CD4-positive, alpha-beta T cell treated with Interleukin-17A for 1 hour (primary cell): Measurements from ENCODE around the gene LAMA1.

Experiments used
- DNase-seq: peaks from one replicate; pipeline ENCODE4 v3.0.0-alpha.2; 2020

LAMA1 gene

GRCh38 chr18:7037470-7037869 lies 80.1 kb downstream of the LAMA1 start:
- DNase-seq, result no peak

- DNase-seq, result no peak
Observed at GRCh38 chr18:7035807-7036206, 81.8 kb downstream of the LAMA1 start.

- DNase-seq, result no peak
Observed at GRCh38 chr18:7034924-7035323, 82.7 kb downstream of the LAMA1 start.

DNA sequence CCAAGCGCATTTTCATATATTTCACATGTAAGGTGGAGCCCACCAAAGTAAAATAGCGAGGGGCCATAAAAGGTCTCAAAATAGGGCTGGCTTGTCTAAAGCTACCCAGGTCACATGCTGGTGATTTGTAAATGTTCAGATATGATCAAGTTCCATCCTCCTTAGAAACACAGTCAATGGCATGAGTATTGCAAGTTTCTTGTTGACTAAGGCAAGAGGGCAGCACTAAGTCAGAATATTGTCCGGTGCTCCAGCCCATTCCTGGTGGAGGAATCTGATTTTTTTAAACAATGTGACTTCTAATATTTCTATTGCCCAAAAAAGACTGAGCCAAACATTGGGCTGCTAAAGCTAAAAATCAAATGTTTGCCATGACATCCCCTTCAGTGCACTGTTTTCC lies 85.1 kb downstream of the LAMA1 start:
- DNase-seq, result no peak

- DNase-seq, result no peak
Observed at GRCh38 chr18:7028625-7029024, 89.0 kb downstream of the LAMA1 start.

DNA sequence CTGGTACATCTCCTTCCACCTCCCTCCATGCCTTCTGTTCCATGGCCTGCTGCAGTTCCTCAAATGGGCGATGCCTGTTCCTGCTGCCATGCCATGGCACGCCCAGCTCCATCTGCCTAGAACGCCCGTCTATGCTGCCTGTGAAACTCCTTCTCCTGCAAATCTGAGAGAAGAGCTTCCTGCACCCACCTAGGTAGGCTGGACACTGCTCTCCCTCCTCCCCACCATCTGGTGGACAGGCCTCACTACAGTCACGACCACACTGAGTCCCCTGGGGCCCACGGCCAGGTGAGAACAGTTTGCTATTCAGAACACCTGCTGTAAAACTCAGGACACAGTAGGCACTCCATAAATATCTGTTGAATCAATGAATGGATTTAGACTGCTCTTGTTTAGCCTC lies 92.4 kb downstream of the LAMA1 start:
- DNase-seq, result no peak

DNA sequence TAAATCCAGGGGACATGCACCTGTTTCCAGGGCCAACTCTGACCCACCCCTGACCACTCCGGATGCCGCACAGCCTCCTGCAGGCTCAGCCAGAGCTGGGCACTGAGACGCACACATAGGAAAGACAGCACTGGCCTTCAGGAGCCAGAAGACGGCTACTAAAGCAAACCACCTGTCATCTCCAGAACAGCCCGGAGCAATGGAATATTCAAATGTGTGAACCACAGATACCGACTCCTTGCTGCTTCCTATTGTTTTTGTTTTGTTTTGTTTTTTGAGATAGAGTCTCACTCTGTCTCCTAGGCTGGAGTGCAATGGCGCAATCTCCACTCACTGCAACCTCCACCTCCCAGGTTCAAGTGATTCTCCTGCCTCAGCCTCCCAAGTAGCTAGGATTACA lies 94.0 kb downstream of the LAMA1 start:
- DNase-seq, result no peak

GRCh38 chr18:7023063-7023580 lies 94.5 kb downstream of the LAMA1 start:
- no peak for DNase-seq

DNA sequence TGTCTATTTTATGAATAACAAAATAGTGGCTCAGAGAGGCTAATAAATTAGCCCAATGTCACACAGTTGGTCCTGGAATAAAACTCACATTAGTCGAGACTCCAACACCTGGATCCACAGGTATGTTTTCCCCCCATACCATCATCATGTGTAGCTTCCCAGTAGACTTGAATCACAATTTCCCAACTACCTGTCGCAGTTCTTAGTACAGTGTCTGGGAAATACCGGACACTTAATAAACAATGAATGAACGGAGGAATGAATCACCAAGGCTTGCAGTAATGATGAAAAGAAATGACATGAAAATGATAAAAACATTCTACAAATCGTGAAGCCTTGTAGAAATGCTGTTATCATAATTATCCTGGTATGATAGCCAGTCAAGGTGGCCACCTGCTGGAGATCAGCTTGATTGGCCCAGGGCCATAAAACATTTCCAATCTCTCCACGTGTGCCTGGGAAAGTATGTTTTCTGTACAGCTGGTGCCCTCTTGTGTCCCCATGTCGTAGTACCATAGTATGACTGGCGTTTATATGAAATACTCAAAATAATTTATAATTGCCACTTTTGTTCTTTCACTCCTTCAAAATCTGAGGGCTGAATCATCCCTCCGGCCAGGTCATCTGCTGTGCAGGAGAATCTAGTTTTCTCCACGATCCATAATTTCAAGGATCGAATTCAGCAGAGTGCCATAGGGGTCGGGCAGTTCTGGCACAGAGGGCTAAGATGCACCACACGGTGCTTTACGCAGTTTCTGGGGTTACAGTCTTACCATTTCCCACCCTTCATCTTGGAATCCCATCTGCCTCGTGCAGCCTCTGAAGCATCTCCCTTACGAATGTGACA lies 95.4 kb downstream of the LAMA1 start:
- DNase-seq, result no peak

DNA sequence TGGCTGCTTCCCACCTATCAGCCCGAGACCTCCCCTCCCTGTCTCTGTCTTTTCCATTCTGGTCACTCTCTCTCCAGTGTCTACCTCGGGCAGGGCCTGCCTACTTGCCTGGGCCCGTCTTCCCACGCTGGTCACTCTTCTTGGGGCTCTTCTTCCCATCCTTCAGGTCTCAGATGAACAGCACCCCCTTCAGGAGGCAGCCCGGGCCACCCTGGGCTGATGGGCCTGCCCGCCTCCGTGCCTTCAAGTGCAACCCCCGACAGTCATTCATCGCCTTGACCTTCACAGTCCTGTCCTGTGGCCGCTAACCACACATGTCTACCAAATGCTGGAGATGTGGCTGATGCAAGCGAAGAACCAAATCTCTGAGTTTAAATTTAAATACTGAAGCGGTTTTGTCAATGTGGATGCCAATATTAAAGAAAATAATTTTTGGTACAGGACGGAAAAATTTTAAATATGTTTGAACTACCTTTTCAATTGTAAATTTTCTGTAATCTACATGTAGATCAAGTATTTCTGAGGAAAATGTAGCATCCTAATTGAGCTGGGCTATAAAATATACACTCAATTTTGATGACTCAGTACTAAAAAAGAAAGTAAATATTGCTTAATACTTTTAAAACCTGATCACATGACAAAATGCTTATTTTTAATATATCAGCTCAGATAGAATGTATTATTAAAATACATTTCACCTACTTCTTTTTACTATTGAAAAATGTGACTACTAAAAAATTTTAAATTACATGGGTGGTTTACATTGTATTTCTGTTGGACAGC lies 96.4 kb downstream of the LAMA1 start:
- DNase-seq, result no peak

DNA sequence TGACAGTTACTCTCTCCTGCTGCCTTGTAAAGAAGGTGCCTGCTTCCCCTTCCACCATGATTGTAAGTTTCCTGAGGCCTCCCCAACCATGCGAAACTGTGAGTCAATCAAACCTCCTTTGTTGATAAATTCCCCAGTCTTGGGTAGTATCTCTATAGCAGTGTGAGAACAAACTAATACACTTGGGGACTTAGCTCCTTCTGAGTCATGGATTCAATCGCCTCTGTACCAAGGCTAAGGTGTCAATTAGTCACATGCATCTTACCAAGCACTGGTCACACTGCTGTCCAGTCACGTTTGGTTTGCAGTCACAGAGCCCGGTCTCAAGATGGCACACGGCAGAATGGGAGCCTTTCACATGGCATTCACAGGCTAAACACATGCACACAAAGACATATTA lies 100.6 kb downstream of the LAMA1 start:
- DNase-seq, result no peak

DNA sequence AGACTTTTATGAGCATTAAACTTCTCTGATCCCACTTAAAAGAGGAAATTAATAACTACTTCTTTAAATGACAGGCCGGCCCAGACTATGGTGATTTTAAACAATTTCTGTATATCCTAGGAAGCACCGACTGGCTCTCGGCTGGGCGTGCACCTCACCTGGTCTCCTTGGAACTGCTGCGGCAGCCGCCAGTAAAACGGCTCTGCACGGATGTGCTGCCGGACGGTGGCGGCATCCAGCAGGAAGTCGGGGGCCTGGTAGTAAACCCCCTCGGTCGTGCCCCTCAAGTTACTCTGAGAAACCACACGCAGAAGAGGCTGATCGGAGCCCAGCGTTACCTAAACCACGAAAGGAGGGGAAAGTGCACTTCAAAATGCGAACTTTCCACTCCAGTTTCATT lies 106.5 kb downstream of the LAMA1 start:
- no peak for DNase-seq

DNA sequence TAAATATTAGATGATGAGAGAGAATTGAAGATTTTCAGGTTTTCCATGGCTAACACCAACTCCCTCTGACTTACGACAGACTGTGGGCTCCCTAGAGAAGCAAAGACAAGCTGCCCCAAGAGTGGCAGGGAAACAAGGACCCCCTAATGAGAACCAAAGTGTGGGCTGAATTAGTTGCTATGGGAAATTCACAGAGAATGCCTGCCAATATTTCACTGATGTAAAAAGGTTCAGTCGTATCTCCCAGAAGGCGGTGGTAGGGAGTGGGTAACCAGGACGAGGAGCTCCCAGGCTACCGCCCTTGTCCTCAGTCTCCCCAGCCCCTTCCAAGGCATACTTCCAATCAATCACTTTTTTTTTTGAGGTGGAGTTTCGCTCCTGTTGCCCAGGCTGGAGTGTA lies 113.6 kb downstream of the LAMA1 start:
- DNase-seq, result no peak

DNA sequence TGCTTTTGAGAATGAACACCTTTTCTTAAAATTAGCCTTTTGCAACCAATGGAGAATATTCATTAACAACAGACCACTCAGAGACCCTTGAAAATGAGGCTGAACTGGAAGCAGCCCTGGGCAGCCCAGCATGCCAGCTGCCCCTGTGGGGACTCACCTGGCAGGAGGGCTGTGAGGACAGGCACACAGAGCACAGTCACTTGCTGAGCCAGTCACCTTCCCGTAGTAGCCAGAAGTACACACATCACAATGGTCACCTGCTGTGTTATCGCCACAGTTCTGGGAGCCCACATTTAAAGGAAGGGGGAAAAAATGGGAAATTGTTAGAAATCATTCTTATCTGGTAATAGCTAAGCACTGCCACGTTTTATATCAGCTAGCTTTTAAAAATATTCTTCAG lies 115.5 kb downstream of the LAMA1 start:
- DNase-seq, result no peak

GRCh38 chr18:7000484-7001096 lies 117.0 kb downstream of the LAMA1 start:
- DNase-seq, result no peak

GRCh38 chr18:6997808-6998207 lies 119.8 kb downstream of the LAMA1 start:
- no peak for DNase-seq

DNA sequence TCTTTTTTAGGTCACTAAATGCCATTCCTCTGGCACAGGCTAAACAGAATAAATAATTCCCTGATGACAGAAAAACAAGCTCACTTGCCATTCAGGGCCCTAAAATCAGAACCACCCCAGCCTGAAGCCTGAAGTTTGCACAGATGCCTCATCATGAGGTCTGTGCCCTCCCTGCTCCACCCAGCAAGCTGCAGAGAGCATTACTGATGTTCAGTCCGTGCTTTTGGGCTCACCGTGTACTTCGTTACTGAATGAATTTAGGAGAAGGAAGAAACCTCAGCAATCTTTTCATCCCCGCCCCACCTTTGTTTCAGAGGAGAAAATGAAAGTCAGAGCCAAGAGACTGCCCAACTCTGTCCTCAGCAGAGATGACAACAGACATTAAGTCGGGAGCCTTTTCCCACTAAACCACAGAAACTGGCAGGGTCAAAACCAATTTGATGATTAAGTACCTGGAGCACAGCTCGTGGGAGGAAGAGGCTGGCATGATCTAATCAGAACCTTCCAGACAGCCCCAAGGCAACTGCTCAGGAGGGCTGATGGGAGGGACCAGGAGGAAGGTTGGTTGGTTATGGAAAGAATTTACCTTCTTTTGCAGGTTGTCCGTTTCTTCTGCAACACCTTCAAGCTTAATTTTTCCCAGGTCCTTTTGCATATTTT lies 122.7 kb downstream of the LAMA1 start:
- DNase-seq, result no peak

DNA sequence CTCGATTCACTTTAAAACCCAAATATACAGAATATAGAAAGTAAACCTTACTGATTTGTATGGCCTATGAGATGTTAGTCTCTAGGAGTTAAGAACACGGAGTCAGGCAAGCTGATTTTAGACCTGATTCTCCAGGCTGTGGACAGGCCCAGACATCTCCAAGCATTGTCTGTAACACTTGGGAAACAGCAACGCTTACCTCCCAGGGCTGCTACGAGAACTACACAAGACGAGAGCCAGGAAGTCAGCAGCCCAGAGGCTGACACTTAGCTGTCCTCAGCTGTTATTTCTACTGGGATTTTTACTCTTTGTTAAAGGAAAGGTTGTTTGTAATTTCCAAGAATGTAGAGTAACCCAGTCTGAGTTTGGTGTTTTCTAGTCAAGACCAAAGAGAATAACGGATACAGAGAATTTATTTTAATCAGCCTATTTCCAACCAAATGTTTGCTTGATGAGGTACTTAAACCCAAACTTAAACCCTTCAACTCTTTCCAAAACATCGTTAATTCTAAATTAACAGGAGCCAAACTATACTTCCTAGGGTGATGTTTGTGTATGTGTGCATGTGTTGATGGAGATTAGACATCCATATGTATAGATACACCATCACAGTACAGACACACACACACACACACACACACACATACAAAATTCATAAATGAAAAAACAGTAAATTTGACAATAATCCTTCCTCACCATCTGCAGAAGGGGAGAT lies 123.4 kb downstream of the LAMA1 start:
- no peak for DNase-seq

DNA sequence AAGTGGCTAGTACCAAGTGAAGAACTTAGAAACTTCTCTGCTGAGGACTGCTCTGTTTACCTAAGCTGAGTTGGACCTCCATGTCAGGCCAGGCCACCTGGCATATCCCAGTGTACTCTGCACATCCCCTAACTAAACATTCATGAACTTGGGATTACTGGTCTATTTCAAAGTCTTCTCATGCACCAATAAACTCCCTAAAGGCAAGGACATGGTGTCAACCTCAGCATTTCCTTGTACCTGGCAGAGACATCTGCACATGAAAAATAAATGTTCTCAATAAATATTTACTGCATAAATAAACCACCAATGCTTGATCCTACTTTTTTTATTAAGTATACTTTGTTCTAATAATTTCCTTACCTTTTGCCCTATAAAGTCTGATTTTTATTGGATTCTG lies 124.8 kb downstream of the LAMA1 start:
- no peak for DNase-seq

- no peak for DNase-seq
Observed at GRCh38 chr18:6983366-6983765, 134.2 kb downstream of the LAMA1 start.

- DNase-seq, result no peak
Observed at GRCh38 chr18:6982398-6982797, 135.2 kb downstream of the LAMA1 start.

- DNase-seq, result no peak
Observed at GRCh38 chr18:6980363-6980762, 137.2 kb downstream of the LAMA1 start.
